ENCODE results near the gene NDRG4.

The NDRG4 gene

DNA sequence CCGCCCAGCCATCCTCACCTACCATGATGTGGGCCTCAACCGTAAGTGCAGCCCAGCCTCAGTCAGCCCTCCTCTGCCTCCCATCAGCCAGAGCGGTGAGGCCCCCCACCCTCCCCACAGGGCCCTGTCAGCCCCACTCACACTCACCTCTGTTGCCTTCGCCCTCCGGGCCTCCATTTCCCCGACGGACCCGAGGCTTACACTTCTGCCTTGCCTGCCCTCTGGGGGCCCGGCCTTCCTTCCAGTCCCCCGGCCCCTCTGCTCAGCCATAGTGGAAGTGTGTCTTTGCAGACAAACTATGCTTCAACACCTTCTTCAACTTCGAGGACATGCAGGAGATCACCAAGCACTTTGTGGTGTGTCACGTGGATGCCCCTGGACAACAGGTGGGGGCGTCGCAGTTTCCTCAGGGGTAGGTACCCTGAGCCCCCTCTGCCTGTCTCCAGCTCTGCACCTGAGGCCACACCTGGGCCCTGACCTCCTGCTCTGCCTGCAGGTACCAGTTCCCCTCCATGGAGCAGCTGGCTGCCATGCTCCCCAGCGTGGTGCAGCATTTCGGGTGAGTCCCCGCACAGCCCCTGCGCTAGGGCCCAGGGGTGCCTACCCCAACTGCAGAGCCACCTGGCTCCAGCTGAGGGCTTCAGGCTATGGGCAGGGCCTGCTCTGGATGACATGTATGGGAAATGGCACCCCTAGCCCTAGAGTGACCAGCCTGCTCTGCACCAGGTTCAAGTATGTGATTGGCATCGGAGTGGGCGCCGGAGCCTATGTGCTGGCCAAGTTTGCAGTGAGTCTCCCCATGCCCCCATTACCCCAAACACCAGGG, 4.1 kb downstream of the NDRG4 start:
- Histone ChIP-seq H3K4me3 (ENCODE audit: low read length, poor library complexity, severe bottlenecking) (no peak overlapping the region), H3K4me2 (ENCODE audit: low read depth, low read length, poor library complexity, severe bottlenecking) (no peak overlapping the region), H3K79me2 (ENCODE audit: insufficient read depth, low read length) (no peaks in the 10 kb centered on the region), H3K4me1 (ENCODE audit: insufficient read depth, low read length, poor library complexity, severe bottlenecking) (no peaks in the 10 kb centered on the region), H3K9me2 (replicated peaks; ENCODE audit: low read depth, low read length) (no peaks in the 10 kb centered on the region), H2AFZ (ENCODE audit: low read length) (no peak overlapping the region), H3K36me3 (ENCODE audit: insufficient read depth, low read length) (no peaks in the 10 kb centered on the region), H4K20me1 (ENCODE audit: insufficient read depth, low read length, poor library complexity, severe bottlenecking) (no peaks in the 10 kb centered on the region), H3F3A (ENCODE audit: low read depth) (no peaks in the 10 kb centered on the region), H3K9me3 (ENCODE audit: insufficient read depth, low read depth, low read length) (no peaks in the 10 kb centered on the region), H3K9ac (ENCODE audit: low read depth, low read length, poor library complexity, severe bottlenecking) (no peak overlapping the region), H3K27me3 (ENCODE audit: insufficient read depth, low read length, poor library complexity, severe bottlenecking) (no peaks in the 10 kb centered on the region)
- TF ChIP-seq EZH2phosphoT487 (IDR thresholded peaks at IDR 0.05; ENCODE audit: borderline replicate concordance) (no peak), CTCF (conservative IDR thresholded peaks at IDR 0.05; ENCODE audit: low read length) (no peak)

DNA sequence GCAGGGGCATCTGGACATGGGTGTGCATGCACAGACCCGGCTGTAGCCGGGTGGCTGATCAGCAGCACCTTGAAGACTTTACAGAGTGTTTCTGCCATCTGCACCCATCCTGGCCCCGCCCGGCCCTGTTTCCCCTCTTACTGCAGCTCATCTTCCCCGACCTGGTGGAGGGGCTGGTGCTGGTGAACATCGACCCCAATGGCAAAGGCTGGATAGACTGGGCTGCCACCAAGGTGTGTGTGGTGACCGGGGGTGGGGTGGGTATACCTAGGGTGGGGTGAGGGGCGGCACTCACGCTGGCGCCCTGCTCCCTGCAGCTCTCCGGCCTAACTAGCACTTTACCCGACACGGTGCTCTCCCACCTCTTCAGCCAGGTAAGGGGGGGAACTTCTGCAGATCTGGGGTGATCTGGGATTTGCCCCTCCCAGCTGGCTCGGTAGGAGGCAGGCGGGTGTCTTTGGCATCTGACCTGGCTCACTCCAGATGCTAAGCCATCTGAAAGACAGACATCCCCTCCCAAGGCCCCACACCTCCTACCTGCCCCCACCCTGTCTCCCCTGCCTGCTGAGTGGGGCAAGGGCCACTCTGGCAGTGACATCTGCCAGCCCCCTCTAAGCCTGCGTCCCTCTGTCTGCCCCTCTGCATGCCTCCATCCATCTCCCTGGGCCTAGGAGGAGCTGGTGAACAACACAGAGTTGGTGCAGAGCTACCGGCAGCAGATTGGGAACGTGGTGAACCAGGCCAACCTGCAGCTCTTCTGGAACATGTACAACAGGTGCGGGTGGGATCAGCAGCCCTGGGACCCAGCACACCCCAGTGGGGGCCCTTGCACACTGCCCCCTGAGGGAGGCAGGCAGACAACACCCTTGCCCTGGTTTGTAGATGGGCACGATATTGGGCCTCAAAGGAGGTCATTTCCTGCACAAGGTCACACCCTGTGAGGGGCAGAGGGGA, 6.6 kb downstream of the NDRG4 start:
- no peak; the same call in 1 of the 2 replicates for TF ChIP-seq CTCF (conservative IDR thresholded peaks at IDR 0.05; ENCODE audit: low read length)
- no peak for TF ChIP-seq EZH2phosphoT487 (IDR thresholded peaks at IDR 0.05; ENCODE audit: borderline replicate concordance)
- no peaks in the 10 kb centered on the region for H3K79me2 ChIP-seq (ENCODE audit: insufficient read depth, low read length)
- H3K36me3 ChIP-seq (ENCODE audit: insufficient read depth, low read length) = no peaks in the 10 kb centered on the region
- H3K9ac ChIP-seq (ENCODE audit: low read depth, low read length, poor library complexity, severe bottlenecking) = no peak overlapping the region
- H3K4me1 ChIP-seq (ENCODE audit: insufficient read depth, low read length, poor library complexity, severe bottlenecking) = no peaks in the 10 kb centered on the region
- no peak overlapping the region for H3K4me2 ChIP-seq (ENCODE audit: low read depth, low read length, poor library complexity, severe bottlenecking)
- H3F3A ChIP-seq (ENCODE audit: low read depth) = no peaks in the 10 kb centered on the region
- H3K9me3 ChIP-seq (ENCODE audit: insufficient read depth, low read depth, low read length) = no peaks in the 10 kb centered on the region
- no peaks in the 10 kb centered on the region for H3K27me3 ChIP-seq (ENCODE audit: insufficient read depth, low read length, poor library complexity, severe bottlenecking)
- H3K9me2 ChIP-seq (replicated peaks; ENCODE audit: low read depth, low read length) = no peaks in the 10 kb centered on the region
- no peaks in the 10 kb centered on the region for H4K20me1 ChIP-seq (ENCODE audit: insufficient read depth, low read length, poor library complexity, severe bottlenecking)
- H3K4me3 ChIP-seq (ENCODE audit: low read length, poor library complexity, severe bottlenecking) = no peak overlapping the region
- H2AFZ ChIP-seq (ENCODE audit: low read length) = no peak overlapping the region

- Histone ChIP-seq H3K79me2 (ENCODE audit: insufficient read depth, low read length) (no peaks in the 10 kb centered on the region), H3K4me3 (ENCODE audit: low read length, poor library complexity, severe bottlenecking) (no peak overlapping the region), H3K4me2 (ENCODE audit: low read depth, low read length, poor library complexity, severe bottlenecking) (no peak overlapping the region), H4K20me1 (ENCODE audit: insufficient read depth, low read length, poor library complexity, severe bottlenecking) (no peaks in the 10 kb centered on the region), H3K9me3 (ENCODE audit: insufficient read depth, low read depth, low read length) (no peaks in the 10 kb centered on the region), H3K36me3 (ENCODE audit: insufficient read depth, low read length) (no peaks in the 10 kb centered on the region), H3F3A (ENCODE audit: low read depth) (no peaks in the 10 kb centered on the region), H3K9me2 (replicated peaks; ENCODE audit: low read depth, low read length) (no peaks in the 10 kb centered on the region), H2AFZ (ENCODE audit: low read length) (no peak overlapping the region), H3K27me3 (ENCODE audit: insufficient read depth, low read length, poor library complexity, severe bottlenecking) (no peaks in the 10 kb centered on the region), H3K4me1 (ENCODE audit: insufficient read depth, low read length, poor library complexity, severe bottlenecking) (no peaks in the 10 kb centered on the region), H3K9ac (ENCODE audit: low read depth, low read length, poor library complexity, severe bottlenecking) (no peak overlapping the region)
- TF ChIP-seq CTCF (conservative IDR thresholded peaks at IDR 0.05; ENCODE audit: low read length) = peak; percentile 31
- TF ChIP-seq EZH2phosphoT487 (IDR thresholded peaks at IDR 0.05; ENCODE audit: borderline replicate concordance) = no peak
These were observed 7.4 kb downstream of the NDRG4 start for GRCh38 chr16:58507195-58507962.
